GM12872 (cell line): ENCODE measurements around the gene ALOX15.

Experiments used
- TF ChIP-seq, protein P1 (sequence below): IDR thresholded peaks from 3 replicates; pipeline ENCODE4 v1.5.1; 2011; ENCODE audit warnings: low read depth, mild to moderate bottlenecking, low read length, moderate library complexity; ENCODE audit not compliant: insufficient read depth

The ALOX15 gene

GRCh38 chr17:4673986-4674684 is 32.7 kb upstream of the ALOX15 start:
- TF ChIP-seq, protein P1, sequence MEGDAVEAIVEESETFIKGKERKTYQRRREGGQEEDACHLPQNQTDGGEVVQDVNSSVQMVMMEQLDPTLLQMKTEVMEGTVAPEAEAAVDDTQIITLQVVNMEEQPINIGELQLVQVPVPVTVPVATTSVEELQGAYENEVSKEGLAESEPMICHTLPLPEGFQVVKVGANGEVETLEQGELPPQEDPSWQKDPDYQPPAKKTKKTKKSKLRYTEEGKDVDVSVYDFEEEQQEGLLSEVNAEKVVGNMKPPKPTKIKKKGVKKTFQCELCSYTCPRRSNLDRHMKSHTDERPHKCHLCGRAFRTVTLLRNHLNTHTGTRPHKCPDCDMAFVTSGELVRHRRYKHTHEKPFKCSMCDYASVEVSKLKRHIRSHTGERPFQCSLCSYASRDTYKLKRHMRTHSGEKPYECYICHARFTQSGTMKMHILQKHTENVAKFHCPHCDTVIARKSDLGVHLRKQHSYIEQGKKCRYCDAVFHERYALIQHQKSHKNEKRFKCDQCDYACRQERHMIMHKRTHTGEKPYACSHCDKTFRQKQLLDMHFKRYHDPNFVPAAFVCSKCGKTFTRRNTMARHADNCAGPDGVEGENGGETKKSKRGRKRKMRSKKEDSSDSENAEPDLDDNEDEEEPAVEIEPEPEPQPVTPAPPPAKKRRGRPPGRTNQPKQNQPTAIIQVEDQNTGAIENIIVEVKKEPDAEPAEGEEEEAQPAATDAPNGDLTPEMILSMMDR, result no peak

DNA sequence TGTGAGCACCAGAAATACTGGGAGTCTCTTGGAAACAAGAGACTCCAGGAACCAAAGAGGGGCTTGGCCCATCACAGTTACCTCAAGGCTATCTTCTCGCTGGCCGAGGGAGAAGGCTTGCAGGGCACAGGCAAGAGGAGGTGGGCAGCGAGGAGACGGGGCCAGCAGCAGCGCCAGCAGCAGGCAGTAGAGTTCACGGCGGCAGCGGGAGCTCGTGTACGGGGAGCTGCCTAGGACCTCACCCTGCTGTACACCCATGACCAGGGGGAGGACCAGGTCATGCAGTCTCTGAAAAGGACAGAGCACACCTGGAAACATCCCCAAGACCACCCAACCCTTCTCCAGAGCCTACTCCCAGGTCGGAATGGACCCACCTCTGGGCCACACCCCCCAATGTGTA is 31.7 kb upstream of the ALOX15 start:
- TF ChIP-seq, protein P1, result no peak

- TF ChIP-seq, protein P1, result no peak
Observed at GRCh38 chr17:4672751-4673150, 31.3 kb upstream of the ALOX15 start.

GRCh38 chr17:4672055-4672630 is 30.7 kb upstream of the ALOX15 start:
- TF ChIP-seq, protein P1, result no peak

GRCh38 chr17:4667166-4667565 is 25.7 kb upstream of the ALOX15 start:
- TF ChIP-seq, protein P1, result no peak

GRCh38 chr17:4666296-4666695 is 24.8 kb upstream of the ALOX15 start:
- TF ChIP-seq, protein P1, result no peak

DNA sequence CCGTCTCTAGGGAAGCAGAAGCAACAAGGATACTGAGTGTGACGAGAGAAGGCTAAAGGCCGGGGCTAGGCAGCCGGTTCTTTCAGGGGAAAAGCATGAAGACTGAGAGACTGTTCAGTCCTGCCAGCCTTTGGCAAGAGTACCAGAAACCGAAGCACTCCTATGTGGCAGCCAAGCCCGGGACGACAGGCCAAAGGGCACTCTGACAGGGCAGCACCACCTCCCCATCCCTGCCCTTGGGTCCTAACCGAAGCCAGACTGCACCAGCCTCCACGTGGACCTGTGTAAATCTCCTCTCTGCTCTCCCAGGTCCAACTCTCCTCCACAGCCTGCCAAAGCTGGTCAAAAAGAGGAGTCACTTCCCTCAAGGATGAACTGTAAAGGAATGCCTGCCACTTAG is 23.5 kb upstream of the ALOX15 start:
- TF ChIP-seq, protein P1, result no peak
